ENCODE data around the gene MAP3K5.

The MAP3K5 gene

DNA sequence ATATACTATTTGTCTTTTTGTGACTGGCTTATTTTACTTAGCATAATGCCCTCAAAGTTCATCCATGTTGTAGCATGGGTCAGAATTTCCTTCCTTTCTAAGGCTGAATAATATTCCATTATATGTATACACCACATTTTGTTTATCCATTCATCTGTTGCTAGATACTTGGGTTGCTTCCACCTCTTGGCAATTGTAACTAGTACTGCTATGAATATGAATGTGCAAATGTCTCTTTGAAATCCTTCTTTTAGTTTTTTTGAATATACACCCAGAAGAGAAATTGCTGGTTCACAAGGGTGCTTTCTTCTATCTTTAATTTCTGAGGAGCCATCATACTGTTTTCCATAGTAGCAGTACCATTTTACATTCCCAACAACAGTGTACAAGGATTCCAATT is 220.8 kb downstream of the MAP3K5 start:
- DNase-seq (ENCODE audit: low read depth), result no peak

DNA sequence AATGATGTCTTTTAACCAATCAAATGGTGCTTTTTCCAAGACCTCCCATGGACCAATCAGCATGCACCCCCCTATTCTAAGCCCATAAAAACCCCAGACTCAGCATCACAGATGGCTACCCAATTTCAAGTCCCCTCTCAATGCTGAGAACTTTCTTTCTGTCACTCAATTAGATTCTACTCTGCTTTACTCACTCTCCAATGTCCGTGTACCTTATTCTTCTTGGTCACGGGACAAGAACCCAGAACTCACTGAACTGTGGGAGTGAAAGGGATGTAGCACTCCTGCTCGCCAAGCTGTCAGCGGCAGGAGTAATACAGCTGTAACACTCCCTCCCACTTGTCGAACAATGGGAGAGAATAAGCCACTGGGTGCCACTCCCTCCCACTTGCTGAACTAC is 221.2 kb downstream of the MAP3K5 start:
- no peak for DNase-seq (ENCODE audit: low read depth)

DNA sequence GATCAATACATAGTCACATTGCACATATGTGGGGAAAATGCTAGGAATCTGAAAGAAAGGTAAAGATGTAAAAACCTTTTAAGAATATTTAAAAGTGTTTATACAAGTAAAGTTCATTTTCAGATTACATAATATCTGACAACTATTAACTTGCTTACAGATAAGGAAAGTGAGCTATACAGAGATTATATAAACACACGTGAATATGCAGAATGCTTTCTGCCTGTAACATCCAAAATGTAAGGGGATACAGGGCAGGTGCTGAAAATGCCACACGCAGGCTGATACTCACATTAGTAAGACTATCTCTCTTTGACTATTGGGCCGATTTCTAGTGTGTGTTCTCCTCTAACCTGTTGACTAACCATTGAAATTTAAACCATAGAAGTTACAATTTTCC is 224.1 kb downstream of the MAP3K5 start:
- no peak for DNase-seq (ENCODE audit: low read depth)

DNA sequence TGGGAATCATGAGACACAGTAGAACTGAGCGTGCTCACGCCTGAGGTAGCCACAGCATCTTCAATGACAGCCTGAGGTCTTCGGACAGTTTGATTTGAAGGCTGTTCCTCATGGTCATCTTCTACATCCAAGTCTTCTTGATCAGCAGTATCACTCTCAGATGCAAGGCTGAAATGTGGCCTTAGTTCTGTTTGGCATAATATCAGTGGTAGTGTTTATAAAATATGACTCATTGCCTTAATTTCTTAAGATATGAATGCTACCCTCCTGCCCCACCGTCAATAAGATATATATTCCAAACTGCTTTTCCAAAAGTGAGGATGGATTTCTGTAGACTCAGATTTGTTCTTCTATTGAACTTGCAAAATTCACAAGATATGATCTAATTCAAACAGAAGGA is 224.6 kb downstream of the MAP3K5 start:
- no peak for DNase-seq (ENCODE audit: low read depth)

DNA sequence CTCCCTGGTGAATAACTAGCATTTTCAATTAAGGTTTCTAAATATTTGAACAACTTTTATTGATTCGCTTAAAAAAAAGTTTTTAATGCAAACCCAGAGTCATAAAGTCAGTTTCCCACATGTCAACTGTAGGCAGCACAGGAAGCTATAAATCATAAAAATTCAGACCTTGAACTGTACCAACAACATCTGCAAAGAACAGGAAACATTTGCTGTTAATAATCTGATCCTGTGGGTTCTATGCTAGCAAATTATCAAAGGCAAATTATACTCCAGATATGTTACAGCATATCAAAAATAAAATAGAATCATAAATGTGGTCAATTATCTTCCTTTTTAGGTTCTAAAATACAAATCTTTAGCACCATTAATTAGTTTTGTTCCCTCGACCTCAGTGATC is 225.4 kb downstream of the MAP3K5 start:
- DNase-seq (ENCODE audit: low read depth), result no peak

DNA sequence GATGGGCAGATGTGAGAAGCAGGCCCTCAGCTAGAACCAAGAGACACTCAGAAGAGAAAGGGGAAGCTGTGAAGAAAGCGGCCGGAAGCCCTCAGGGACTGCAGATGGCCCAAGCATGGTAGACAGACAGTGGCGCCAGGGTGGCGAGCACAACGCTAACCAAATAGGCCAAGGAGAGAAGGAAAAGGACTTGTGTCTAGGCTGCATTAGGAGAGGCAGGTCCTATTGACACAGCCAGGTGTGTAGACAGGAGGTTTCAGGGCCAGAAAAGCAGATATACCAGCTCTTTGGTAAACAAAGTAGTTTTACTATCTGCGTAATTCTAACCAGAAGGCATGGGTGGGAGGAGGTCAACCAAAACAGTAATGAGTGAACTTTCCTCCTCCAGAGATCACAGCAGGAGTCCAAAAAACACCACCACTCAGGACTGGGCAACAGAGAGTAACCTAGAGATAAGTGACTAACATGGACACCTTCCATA is 226.2 kb downstream of the MAP3K5 start:
- DNase-seq (ENCODE audit: low read depth), result no peak

DNA sequence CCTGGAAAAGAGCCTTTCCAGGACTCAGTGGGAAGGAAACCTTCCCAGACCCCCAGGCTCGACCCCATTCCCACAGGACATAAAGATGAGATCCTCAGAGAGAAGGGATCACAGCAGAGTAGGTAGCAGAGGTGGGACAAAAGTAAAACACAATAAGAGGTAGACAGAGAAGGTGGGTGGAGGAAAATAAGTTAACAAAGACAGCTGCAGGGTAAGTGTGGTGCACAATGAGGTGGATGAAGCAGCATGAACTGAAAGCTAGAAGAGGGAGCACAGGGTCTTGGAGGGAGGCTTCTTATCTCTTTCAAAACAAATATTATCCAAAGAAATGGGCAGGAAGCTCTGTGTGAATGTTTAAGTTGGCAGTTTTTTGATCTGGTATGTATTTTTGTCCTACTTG is 228.1 kb downstream of the MAP3K5 start:
- no peak for DNase-seq (ENCODE audit: low read depth)

DNA sequence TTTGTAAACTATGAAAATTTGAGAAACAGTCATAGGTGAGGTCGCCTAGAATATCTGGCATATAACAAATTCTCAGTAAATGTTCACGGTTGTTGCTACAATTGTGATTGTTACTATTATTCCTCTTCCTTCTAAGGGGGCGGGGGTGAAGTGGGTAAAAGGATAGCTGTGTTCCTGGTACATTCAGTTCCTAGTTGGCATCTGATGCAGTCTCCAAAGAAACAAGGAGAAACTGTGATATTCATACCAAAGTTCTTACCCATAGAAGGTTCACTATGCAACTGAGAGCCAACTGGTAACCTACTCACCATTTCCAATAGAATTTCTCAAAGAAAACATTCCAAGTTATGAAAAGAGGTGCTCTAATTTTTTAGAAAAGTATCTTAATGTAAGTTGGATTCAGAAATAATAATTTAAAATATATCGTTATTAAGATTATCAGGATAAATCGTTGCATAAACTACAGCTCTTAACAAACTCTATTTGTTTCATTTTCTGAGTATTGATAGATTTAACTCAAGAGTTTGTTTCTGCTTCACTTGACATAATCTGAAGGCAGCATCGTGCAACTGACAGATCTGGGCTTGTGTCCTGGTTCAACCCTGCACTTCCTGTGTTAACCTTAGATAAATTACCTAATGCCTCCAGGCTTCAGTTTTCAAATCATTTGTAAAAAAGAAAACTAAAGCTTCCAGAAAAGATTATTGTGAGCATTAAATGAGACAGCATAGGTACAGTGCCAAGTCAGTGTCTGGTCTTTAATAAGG is 228.7 kb downstream of the MAP3K5 start:
- no peak for DNase-seq (ENCODE audit: low read depth)

DNA sequence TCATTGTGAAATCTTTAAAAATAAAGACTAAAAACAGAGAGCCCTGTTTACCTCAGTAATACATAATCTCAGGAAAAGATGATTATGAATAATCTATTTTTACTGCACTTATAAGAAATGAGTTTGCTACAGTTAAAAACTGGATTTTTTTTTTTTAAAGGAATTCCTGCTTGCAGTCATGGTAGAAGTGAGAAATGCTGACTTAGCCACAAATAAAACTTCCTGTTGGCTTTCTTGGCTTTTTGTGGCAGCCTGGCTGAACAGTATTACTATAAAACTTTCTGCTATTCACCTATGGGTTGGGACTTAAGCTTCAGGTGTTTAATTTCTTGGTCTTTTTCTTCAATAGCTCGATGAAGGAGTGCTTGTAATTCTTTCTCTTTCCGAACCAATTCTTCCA is 230.1 kb downstream of the MAP3K5 start:
- no peak for DNase-seq (ENCODE audit: low read depth)

DNA sequence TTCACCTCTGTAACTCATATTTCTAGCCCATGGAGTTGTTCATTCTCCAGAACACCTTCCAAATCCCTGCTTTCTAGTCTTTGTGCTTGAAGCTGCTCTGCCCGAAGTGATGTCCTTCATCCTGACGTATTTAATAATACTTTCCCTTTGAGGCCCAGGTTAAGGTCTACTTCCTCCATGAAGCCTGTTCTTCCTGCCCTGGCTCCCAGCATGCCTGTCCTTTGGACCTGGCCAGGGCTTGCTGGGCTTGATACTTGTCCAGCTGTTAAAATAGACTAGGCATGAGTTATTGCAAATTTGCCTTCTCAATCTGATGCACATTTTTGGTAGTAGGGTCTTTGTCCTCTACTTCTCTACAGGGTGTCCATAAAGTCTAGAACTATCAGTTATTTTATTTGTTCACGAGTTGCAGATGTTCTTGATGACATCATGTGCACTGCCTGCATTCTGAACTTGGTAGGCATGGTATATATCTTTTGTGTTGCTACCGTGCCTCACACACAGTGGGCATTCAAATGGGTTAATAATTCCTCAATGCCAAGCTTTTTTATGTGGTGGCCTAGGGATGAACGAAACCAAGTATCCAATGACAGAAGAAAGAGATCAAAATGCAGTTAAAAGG is 239.0 kb downstream of the MAP3K5 start:
- DNase-seq (ENCODE audit: low read depth), result no peak

DNA sequence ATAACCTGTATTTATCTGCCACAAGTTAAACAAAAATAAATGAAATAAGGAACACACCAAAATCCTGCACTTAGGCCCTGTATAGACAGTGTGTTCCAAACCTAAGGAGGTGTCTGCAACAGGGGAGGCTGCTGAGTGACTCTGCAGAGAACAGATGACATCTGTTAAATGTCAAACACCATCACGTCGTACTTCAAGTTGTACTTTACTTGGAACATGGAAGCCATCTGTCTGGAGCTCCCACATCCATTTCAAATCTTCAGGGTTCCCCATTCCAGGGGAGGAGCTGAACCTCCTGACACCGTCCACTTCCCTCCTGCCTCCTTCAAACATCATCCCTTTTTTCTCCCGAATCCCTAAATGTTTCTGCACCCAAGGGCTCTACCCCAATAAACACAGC is 240.2 kb downstream of the MAP3K5 start:
- no peak for DNase-seq (ENCODE audit: low read depth)

DNA sequence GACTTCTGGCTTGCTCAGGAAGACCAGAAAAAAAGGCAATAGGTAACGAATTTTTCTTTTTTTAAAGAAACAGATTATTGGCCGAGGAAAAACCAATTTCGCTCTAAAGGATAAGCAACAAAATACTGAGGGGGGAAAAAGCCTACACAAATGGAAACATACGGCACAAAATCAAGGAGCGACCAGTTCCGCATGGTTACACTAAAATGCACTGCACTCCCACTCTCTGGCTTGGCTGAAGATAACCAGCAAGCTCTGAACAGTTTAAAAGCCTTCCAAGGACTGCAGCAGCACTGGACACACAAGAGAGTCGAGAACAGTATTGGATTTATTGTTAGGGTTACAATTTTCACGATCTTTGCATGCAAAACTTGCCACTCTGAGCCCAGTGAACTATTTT is 241.2 kb downstream of the MAP3K5 start:
- no peak for DNase-seq (ENCODE audit: low read depth)

DNA sequence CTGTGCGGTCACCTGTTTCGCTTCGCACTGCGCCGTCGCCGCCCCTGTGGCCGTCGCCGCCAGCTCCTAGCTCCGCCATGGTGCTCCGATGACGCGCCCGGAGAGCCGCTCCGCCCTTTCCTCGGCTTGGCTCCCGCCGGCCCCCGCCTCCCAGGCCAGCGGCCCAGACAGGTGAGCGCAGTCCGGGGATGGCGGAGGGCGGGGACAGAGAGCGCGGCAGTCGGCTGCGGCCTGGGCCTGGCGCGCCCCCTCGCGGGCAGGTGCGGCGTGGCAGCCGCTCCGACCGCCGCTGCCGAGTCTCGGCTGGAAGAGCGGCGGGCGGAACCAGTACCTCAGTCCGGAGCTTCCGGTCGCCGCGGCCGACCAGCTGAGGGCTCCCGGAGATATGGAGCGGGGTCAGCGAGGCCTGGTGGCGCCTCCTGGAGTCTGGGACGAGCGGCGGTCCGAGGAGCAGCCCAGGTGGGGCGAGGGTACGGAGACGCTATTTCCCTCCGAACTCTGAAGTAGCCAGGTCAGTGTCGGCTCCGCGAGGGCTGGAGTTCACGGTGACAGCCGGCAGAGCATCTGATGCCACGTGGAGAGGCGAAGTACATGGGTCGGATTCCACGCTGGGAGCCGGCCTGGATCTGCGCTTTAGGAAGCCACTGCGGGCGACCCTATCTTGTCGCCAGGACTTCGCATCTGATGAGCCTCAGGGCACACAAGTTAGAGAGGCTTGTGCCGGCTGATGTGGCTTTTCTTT is 241.8 kb downstream of the MAP3K5 start, which contains the start of gene MAP7:
Gene MAP7, minus strand, starts transcription at position 93 of the 742 bp plus-strand sequence. Its CDS starts 14 bp downstream, at position 79.
- DNase-seq (ENCODE audit: low read depth), result no peak

DNA sequence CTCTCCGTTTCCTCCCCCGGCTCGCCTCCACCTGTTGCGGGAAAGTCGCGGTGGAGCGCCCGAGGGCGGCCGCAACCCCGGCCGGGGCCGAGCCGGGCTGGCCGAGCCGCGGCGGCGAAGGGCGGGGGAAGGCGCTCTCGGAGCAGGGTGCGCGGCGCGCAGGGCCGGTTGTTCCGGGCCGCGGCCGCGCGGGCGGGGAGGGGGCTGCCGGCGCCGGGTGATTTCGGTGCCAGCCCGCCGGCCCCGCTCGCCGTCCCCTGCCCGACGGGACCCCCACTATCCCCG is 242.3 kb downstream of the MAP3K5 start:
- no peak for DNase-seq (ENCODE audit: low read depth)

DNA sequence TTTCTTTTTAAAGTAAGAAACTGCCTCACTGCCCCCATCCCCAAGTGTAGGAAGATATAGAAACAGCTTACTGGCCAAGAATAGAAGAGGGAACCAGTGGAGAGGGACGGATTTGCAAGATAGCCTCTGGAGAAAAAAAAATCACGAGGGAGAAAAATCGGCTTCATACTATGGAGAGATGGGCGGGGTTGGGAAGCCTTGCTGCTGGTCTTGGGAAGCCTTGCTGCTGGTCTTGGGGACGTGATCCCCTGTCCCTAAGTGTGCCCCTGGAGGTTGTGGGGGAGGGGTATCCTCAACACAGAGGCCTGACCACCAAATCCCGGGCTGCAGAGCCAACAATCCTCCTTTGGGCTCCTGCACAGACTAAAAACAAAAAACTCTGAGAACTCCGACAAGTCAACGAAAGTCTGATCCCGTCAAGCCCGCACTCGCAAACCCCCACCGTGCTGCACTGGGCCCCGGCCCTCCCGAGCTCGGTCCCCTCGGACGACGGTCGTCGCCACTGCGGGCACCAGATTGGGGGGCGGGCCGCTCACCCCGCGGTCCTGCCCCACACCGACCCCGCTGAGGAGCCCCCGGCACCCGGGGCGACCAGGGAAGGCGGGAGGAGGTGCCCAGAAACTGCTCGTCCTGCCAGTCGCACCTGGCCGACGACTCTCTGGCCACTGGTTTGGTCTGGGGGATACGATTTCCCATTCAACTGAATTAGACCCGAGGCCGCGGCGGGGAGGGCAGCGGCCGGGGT is 242.8 kb downstream of the MAP3K5 start:
- no peak for DNase-seq (ENCODE audit: low read depth)

DNA sequence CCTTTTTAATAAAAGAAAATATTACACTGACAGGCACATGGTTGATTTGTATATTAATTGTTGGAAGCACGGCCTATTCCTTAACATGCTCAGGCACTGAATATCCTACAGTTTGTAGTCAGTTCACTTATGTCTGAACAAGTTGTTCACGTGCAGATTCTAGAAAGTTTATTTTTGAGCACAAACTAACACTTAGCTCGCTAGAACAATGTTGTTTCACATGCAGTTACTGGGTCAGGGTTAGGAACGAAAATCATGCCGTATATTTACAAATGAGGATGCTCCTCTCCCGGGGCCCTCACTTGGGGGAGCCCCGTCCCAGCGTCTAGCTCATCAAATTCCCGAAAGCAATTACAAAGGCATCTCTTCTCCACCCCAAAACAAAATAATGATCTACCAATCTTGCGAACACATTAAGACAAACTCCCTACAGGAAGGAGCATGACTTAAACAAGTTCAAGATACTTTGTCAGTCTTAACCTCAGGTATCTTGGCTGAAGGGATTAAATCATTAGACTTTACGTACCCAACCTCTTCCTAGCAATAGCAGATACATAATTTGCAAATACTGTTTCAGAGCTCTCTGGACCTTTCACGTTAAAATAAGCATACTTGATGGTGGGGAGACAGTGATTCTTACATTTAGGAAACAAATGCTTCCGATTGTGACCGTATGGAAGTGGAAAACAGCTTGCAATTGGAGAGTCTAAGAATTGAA is 243.5 kb downstream of the MAP3K5 start:
- no peak for DNase-seq (ENCODE audit: low read depth)

DNA sequence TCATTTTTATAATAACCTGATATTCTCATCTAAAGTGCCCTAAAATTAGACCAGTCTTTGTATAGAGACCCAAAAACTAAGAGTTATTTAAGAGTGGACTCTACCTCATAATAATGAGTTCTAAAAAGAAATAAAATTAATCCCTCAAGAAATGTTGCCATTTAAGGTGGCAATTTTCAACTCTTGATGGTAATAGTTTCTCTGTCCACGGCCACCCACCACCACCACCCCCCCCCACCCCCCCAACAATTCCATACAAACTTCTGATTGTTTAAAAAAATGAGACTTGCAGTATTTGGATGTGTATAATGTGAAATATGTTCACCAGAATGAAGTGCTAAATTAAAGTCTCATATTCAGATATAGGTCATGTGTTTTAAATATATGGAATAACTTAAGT is 244.4 kb downstream of the MAP3K5 start:
- no peak for DNase-seq (ENCODE audit: low read depth)

DNA sequence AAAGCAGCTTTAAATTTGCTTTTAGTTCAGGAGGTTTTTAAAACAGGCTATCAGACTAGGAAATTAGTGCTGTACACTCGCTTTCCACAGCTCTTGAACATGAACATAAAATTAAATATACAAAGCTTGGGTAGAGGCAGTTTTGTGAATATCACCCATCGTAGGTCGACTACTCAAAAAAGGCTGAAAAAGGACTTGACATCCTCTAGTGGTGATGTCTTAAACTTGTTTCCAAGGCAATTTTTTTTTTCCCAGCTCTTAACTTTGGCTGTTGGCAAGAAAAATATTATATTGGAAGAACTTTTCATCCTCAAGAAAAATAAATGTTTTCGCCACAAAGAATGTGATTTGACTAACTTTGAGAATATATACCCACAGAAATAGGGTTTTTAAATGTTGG is 244.9 kb downstream of the MAP3K5 start:
- DNase-seq (ENCODE audit: low read depth), result peak; percentile 48

DNA sequence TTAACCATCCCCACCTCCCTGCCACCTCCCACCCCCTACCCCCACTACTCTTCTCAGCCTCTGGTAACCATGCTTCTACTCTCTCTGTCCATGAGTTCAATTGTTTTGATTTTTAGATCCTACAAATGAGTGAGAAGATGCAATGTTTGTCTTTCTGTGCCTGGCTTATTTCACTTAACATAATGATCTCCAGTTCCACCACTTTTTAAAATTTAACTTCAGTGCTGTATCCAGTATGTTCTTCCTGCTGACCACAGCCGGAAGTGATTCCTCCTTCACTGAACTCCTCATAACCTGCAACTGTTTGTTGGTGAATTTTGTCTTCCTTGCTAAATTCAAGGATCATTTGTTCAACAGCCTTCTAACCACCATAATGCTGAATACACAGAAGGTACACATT is 245.9 kb downstream of the MAP3K5 start:
- no peak for DNase-seq (ENCODE audit: low read depth)

DNA sequence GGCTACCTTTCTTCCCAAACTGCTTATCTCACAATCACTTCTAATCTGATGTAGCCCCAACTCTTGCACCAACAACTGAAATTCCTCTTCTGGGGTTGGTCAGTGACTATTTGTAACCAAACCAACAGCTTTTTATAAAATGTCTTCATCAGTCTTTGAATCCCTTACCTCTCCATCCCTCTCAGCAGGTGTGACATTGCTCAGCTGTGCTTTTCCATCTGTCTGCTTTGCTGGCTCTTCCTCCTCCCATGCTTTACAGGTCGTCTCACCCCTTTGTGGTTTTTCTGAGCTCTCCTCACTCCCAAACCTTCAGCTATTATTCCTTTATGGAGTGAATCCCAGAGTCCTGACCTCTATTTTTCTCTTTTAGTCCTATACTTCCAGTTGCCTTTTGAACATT is 248.0 kb downstream of the MAP3K5 start:
- DNase-seq (ENCODE audit: low read depth), result no peak

DNA sequence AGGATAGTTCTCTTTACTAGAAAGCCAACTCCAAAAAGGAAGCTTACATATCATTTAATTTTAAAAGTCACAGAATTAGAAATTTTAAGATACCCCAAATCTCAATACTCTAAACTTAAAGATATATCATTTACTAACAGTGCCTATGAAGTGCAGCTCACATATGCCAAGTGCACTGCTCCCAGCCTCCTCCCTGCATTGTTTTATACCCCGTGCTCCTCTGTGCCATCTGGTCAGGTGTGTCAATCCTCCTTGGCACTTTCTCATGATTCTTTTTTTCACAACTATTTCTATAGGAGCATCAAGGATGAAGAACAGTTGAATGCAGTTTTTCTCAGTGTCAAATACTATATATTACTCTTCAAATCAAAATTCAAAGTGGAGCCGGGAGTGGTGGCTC is 250.9 kb downstream of the MAP3K5 start:
- DNase-seq (ENCODE audit: low read depth), result no peak
